ENCODE results near the gene EMILIN2. TPM values are rescaled to one million over a fixed set of nuclear protein-coding genes. Genes with fewer than 3 reads are reported as not detected.
A peak's percentile ranks its signal among the peaks of the same experiment; 100 is the strongest.

Gene EMILIN2
- total and polyA plus RNA-seq, 9 of the 15 experiments (the other 6 are each of a cell fraction or from before 2014, with no cell fraction given): 0.01 to 0.40 (median 0.19) TPM

GRCh38 chr18:2910751-2911425 lies 64.1 kb downstream of the EMILIN2 start:
- Histone ChIP-seq H3K36me3 (ENCODE audit: control insufficient read depth, insufficient read depth, low read length) (no peaks in the 10 kb centered on the region; the same call in 2 of the 3 replicates), H4K20me1 (replicated peaks; ENCODE audit: control insufficient read depth, insufficient read depth, low read length) (0 out of 2 replicates have a peak, but pooled peaks cover 5% of the 10 kb centered on the region), H3K27ac (ENCODE audit: extremely low read depth, low read depth, low read length) (no peak overlapping the region), H3K9me1 (ENCODE audit: control insufficient read depth, insufficient read depth, low read length) (no peaks in the 10 kb centered on the region), H3K79me2 (ENCODE audit: control insufficient read depth, insufficient read depth, low read length) (no peaks in the 10 kb centered on the region), H2AFZ (ENCODE audit: low read depth, low read length) (no peak overlapping the region), H3K4me2 (ENCODE audit: insufficient read depth, low read length) (no peak overlapping the region), H3K27me3 (ENCODE audit: control insufficient read depth in 2 of 2, insufficient read depth in 2 of 2, low read length in 2 of 2) (peaks cover 2 to 18% of the 10 kb centered on the region in 2 experiments; a peak in 3 of 5 replicates), H3K9ac (ENCODE audit: insufficient read depth in 1 of 2, low read depth in 2 of 2, low read length in 2 of 2) (no peak overlapping the region), H3K4me1 (replicated peaks in 1 of 2; ENCODE audit: control insufficient read depth in 2 of 2, insufficient read depth in 2 of 2, low read length in 2 of 2) (peaks cover 4 to 27% of the 10 kb centered on the region in 2 experiments; a peak in 4 of 5 replicates), H3K9me3 (replicated peaks; ENCODE audit: control insufficient read depth, insufficient read depth, low read depth, low read length) (no peaks in the 10 kb centered on the region), H3K4me3 (no peak overlapping the region)
- intact Hi-C loops (cut with micrococcal nuclease) (no loop called here), in situ Hi-C loops (cut with MboI) (no loop called here)
- WGBS (ENCODE audit: insufficient coverage, low coverage, missing lambda C conversion rate): 75% methylated on average over 13 of the region's 13 CpGs
- POLR2A ChIA-PET: interaction anchor here (0.6 to 3.7 kb wide), 5 partner anchors 9 to 336 kb away, joined by 3 to 15 read pairs (median 4); no protein-coding TSS in a partner anchor
- no peak for ATAC-seq
- BruUV-seq (replicated peaks): no TSS peak
- CTCF ChIA-PET (ENCODE audit: low intra/inter-chr PET ratio): no interaction called here
- TF ChIP-seq NFIC (IDR thresholded peaks at IDR 0.05) (0 out of 2 replicates have a peak, but pooled peaks have one; percentile 13), IRF1 (CRISPR knock-in tag; IDR thresholded peaks at IDR 0.05; ENCODE audit: borderline replicate concordance) (no peak)
- no peak for DNase-seq (ENCODE audit: extremely low read depth in 1 of 4, low spot score in 3 of 4)
- peak; percentile 23 for FAIRE-seq

GRCh38 chr18:2911533-2911932 lies 64.7 kb downstream of the EMILIN2 start:
- Histone ChIP-seq H3K79me2 (ENCODE audit: control insufficient read depth, insufficient read depth, low read length) (no peaks in the 10 kb centered on the region), H4K20me1 (replicated peaks; ENCODE audit: control insufficient read depth, insufficient read depth, low read length) (0 out of 2 replicates have a peak, but pooled peaks cover 5% of the 10 kb centered on the region), H3K9ac (ENCODE audit: insufficient read depth in 1 of 2, low read depth in 2 of 2, low read length in 2 of 2) (no peak overlapping the region), H3K4me2 (ENCODE audit: insufficient read depth, low read length) (no peak overlapping the region), H3K9me1 (ENCODE audit: control insufficient read depth, insufficient read depth, low read length) (no peaks in the 10 kb centered on the region), H2AFZ (ENCODE audit: low read depth, low read length) (no peak overlapping the region), H3K36me3 (ENCODE audit: control insufficient read depth, insufficient read depth, low read length) (peaks cover 6% of the 10 kb centered on the region; the same call in 1 of the 3 replicates), H3K4me3 (no peak overlapping the region), H3K27me3 (ENCODE audit: control insufficient read depth in 2 of 2, insufficient read depth in 2 of 2, low read length in 2 of 2) (peaks cover 2 to 18% of the 10 kb centered on the region in 2 experiments; a peak in 3 of 5 replicates), H3K4me1 (replicated peaks in 1 of 2; ENCODE audit: control insufficient read depth in 2 of 2, insufficient read depth in 2 of 2, low read length in 2 of 2) (peaks cover 4 to 20% of the 10 kb centered on the region in 2 experiments; a peak in 4 of 5 replicates), H3K27ac (ENCODE audit: extremely low read depth, low read depth, low read length) (no peak overlapping the region), H3K9me3 (replicated peaks; ENCODE audit: control insufficient read depth, insufficient read depth, low read depth, low read length) (no peaks in the 10 kb centered on the region)
- FAIRE-seq: peak; percentile 35
- POLR2A ChIA-PET: interaction anchor here (0.5 to 3.7 kb wide), 4 partner anchors 9 to 335 kb away, joined by 3 to 15 read pairs (median 5); no protein-coding TSS in a partner anchor
- intact Hi-C loops (cut with micrococcal nuclease) (no loop called here), in situ Hi-C loops (cut with MboI) (no loop called here)
- no peak for DNase-seq (ENCODE audit: extremely low read depth in 1 of 4, low spot score in 3 of 4)
- CTCF ChIA-PET (ENCODE audit: low intra/inter-chr PET ratio): no interaction called here
- ATAC-seq: no peak
- BruUV-seq (replicated peaks): no TSS peak
- 40% methylated on average over 4 of the region's 4 CpGs for WGBS (ENCODE audit: insufficient coverage, low coverage, missing lambda C conversion rate)
- no peak for TF ChIP-seq L3MBTL2 (IDR thresholded peaks at IDR 0.05)
- no peak for TF ChIP-seq NFXL1 (CRISPR knock-in tag; IDR thresholded peaks at IDR 0.05)
- TF ChIP-seq ID3 (CRISPR knock-in tag; IDR thresholded peaks at IDR 0.05): no peak
- no peak for TF ChIP-seq ID3 (tag; IDR thresholded peaks at IDR 0.05)
- TF ChIP-seq VEZF1 (CRISPR knock-in tag; IDR thresholded peaks at IDR 0.05): no peak
- no peak for TF ChIP-seq ETV5 (CRISPR knock-in tag; IDR thresholded peaks at IDR 0.05; ENCODE audit: low read depth)
